ENCODE measurements around the gene EYS.
"Not testable (repeated sequence)": the region's sequence is repeated elsewhere in the genome, so short reads cannot be mapped to it uniquely, and the experiment has no call there.

Gene EYS

GRCh38 chr6:63888416-63888815, 1818.6 kb downstream of the EYS start:
- TF ChIP-seq CTCF (IDR thresholded peaks at IDR 0.05; ENCODE audit: extremely low read depth, insufficient read depth, missing control alignments), result no peak
- in situ Hi-C loops (cut with MboI; ENCODE audit: low pct_unique_long_range_greater_than_20kb, low sequenced_read_pairs, unreplicated experiment), result no loop called here
- no peak for DNase-seq (ENCODE audit: low spot score)

GRCh38 chr6:63887804-63888203, 1819.2 kb downstream of the EYS start:
- DNase-seq (ENCODE audit: low spot score); in situ Hi-C loops (cut with MboI; ENCODE audit: low pct_unique_long_range_greater_than_20kb, low sequenced_read_pairs, unreplicated experiment): not testable (repeated sequence)

GRCh38 chr6:63887002-63887751, 1819.8 kb downstream of the EYS start:
- no peak for DNase-seq (ENCODE audit: low spot score)
- no peak for TF ChIP-seq CTCF (IDR thresholded peaks at IDR 0.05; ENCODE audit: extremely low read depth, insufficient read depth, missing control alignments)
- in situ Hi-C loops (cut with MboI; ENCODE audit: low pct_unique_long_range_greater_than_20kb, low sequenced_read_pairs, unreplicated experiment), result no loop called here

- in situ Hi-C loops (cut with MboI; ENCODE audit: low pct_unique_long_range_greater_than_20kb, low sequenced_read_pairs, unreplicated experiment), result no loop called here
- DNase-seq (ENCODE audit: low spot score), result no peak
- TF ChIP-seq CTCF (IDR thresholded peaks at IDR 0.05; ENCODE audit: extremely low read depth, insufficient read depth, missing control alignments), result no peak
Measured at GRCh38 chr6:63886341-63886740, 1820.7 kb downstream of the EYS start.

- in situ Hi-C loops (cut with MboI; ENCODE audit: low pct_unique_long_range_greater_than_20kb, low sequenced_read_pairs, unreplicated experiment), result no loop called here
- no peak for TF ChIP-seq CTCF (IDR thresholded peaks at IDR 0.05; ENCODE audit: extremely low read depth, insufficient read depth, missing control alignments)
- DNase-seq (ENCODE audit: low spot score), result no peak
Measured at GRCh38 chr6:63883597-63883996, 1823.4 kb downstream of the EYS start.

GRCh38 chr6:63882208-63882607, 1824.8 kb downstream of the EYS start:
- in situ Hi-C loops (cut with MboI; ENCODE audit: low pct_unique_long_range_greater_than_20kb, low sequenced_read_pairs, unreplicated experiment), result no loop called here
- TF ChIP-seq CTCF (IDR thresholded peaks at IDR 0.05; ENCODE audit: extremely low read depth, insufficient read depth, missing control alignments), result no peak
- DNase-seq (ENCODE audit: low spot score), result no peak

GRCh38 chr6:63881791-63882190, 1825.2 kb downstream of the EYS start:
- in situ Hi-C loops (cut with MboI; ENCODE audit: low pct_unique_long_range_greater_than_20kb, low sequenced_read_pairs, unreplicated experiment), result no loop called here
- no peak for DNase-seq (ENCODE audit: low spot score)
- TF ChIP-seq CTCF (IDR thresholded peaks at IDR 0.05; ENCODE audit: extremely low read depth, insufficient read depth, missing control alignments), result no peak
